ENCODE results near the gene CHAC1.

GRCh38 chr15:40990789-40991188 lies 37.5 kb downstream of the CHAC1 start:
- TF ChIP-seq CTCF (conservative IDR thresholded peaks at IDR 0.05 in 1 of 2, IDR thresholded peaks at IDR 0.05 in 1 of 2; ENCODE audit: low read depth in 1 of 2, low read length in 2 of 2) = no peak
- no peak for TF ChIP-seq EZH2 (IDR thresholded peaks at IDR 0.05; ENCODE audit: low read length, missing control alignments)

Measured in fibroblast of lung (primary cell).